ENCODE data around the gene EXOC6. TPM values are rescaled to one million over a fixed set of nuclear protein-coding genes. Genes with fewer than 3 reads are reported as not detected.

The EXOC6 gene
- total RNA-seq, 1 experiment from 2014 or later, result 17.0 TPM

DNA sequence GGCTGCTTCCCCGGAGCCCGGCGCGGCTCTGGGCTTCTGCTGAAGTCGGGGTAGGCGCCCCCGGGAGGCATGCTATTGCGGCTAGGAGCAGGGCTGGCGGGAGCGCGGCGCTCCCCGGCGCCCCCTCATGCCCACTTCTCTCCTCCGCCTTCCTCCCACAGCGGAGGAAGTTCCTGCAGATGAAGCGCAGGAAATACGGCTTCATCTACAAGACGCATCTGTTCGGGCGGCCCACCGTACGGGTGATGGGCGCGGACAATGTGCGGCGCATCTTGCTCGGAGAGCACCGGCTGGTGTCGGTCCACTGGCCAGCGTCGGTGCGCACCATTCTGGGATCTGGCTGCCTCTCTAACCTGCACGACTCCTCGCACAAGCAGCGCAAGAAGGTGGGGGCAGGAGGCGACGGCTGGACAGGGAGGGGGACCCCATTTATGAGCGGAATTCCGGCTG, 225.9 kb downstream of the EXOC6 start:
- no TSS peak for BruUV-seq (replicated peaks)
- intact Hi-C loops (cut with micrococcal nuclease; ENCODE audit: unreplicated experiment), result loop anchor here (10.0 kb wide), 1 partner anchor 189 kb away; no protein-coding TSS in a partner anchor
- no peak for DNase-seq (ENCODE audit: low read depth, low spot score)
- Histone ChIP-seq H3K27me3 (ENCODE audit: control insufficient read depth, insufficient read depth, low read length) (peaks cover 26% of the 10 kb centered on the region), H3K36me3 (ENCODE audit: control insufficient read depth, insufficient read depth, low read length) (no peaks in the 10 kb centered on the region), H3K27ac (ENCODE audit: low read length) (no peak overlapping the region), H3K4me1 (ENCODE audit: control insufficient read depth, insufficient read depth, low read length) (peaks cover 13% of the 10 kb centered on the region), H3K9me3 (ENCODE audit: control insufficient read depth, insufficient read depth, low read depth, low read length) (no peaks in the 10 kb centered on the region), H3K4me3 (ENCODE audit: low read depth in 2 of 2, low read length in 2 of 2) (peak overlapping the region; percentile 42 to 62)
- no peak; the same call in 1 of the 2 replicates for ATAC-seq
- ChIA-PET POLR2A (interaction anchor here (0.7 kb wide), 1 partner anchor 11 kb away, joined by 4 read pairs; no protein-coding TSS in a partner anchor), CTCF (interaction anchor here (0.6 kb wide), 1 partner anchor 276 kb away, joined by 3 read pairs; no protein-coding TSS in a partner anchor)
- in situ Hi-C loops (cut with HindIII; ENCODE audit: low pct_unique_long_range_greater_than_20kb, low sequenced_read_pairs), result no loop called here
- TF ChIP-seq, protein P1, sequence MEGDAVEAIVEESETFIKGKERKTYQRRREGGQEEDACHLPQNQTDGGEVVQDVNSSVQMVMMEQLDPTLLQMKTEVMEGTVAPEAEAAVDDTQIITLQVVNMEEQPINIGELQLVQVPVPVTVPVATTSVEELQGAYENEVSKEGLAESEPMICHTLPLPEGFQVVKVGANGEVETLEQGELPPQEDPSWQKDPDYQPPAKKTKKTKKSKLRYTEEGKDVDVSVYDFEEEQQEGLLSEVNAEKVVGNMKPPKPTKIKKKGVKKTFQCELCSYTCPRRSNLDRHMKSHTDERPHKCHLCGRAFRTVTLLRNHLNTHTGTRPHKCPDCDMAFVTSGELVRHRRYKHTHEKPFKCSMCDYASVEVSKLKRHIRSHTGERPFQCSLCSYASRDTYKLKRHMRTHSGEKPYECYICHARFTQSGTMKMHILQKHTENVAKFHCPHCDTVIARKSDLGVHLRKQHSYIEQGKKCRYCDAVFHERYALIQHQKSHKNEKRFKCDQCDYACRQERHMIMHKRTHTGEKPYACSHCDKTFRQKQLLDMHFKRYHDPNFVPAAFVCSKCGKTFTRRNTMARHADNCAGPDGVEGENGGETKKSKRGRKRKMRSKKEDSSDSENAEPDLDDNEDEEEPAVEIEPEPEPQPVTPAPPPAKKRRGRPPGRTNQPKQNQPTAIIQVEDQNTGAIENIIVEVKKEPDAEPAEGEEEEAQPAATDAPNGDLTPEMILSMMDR (IDR thresholded peaks at IDR 0.05), result peak; percentile 68
- no peak for TF ChIP-seq POLR2AphosphoS5 (IDR thresholded peaks at IDR 0.05; ENCODE audit: low read depth, low read length)

DNA sequence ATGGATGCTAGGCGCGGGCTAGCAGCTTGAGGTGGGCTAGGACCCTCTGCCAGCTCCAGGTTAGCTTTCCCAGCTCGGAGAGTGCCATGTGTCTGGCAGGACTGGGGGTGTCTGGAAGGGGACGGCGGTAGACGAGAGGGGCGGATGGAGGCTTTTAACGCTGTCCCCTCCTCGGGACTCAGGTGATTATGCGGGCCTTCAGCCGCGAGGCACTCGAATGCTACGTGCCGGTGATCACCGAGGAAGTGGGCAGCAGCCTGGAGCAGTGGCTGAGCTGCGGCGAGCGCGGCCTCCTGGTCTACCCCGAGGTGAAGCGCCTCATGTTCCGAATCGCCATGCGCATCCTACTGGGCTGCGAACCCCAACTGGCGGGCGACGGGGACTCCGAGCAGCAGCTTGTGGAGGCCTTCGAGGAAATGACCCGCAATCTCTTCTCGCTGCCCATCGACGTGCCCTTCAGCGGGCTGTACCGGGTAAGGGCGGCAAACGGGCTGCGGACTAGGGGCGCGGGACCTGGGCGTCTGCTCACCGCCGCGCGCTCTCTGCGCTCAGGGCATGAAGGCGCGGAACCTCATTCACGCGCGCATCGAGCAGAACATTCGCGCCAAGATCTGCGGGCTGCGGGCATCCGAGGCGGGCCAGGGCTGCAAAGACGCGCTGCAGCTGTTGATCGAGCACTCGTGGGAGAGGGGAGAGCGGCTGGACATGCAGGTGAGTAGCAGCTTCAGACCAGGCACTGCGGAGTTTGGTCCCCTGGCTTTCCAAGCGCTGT, 226.5 kb downstream of the EXOC6 start:
- peaks cover 26% of the 10 kb centered on the region for H3K27me3 ChIP-seq (ENCODE audit: control insufficient read depth, insufficient read depth, low read length)
- H3K36me3 ChIP-seq (ENCODE audit: control insufficient read depth, insufficient read depth, low read length), result no peaks in the 10 kb centered on the region
- peak overlapping the region in 1 of 2 experiments; percentile 42; a peak in 1 of 4 replicates for H3K4me3 ChIP-seq (ENCODE audit: low read depth in 2 of 2, low read length in 2 of 2)
- ChIA-PET CTCF (interaction anchor here (0.6 kb wide), 1 partner anchor 276 kb away, joined by 3 read pairs; no protein-coding TSS in a partner anchor), POLR2A (no interaction called here)
- no TSS peak for BruUV-seq (replicated peaks)
- ATAC-seq (no peak), DNase-seq (ENCODE audit: low read depth, low spot score) (no peak)
- H3K9me3 ChIP-seq (ENCODE audit: control insufficient read depth, insufficient read depth, low read depth, low read length), result no peaks in the 10 kb centered on the region
- no peak overlapping the region for H3K27ac ChIP-seq (ENCODE audit: low read length)
- intact Hi-C loops (cut with micrococcal nuclease; ENCODE audit: unreplicated experiment), result loop anchor here (10.0 kb wide), 1 partner anchor 190 kb away; no protein-coding TSS in a partner anchor
- TF ChIP-seq POLR2AphosphoS5 (IDR thresholded peaks at IDR 0.05; ENCODE audit: low read depth, low read length), result no peak
- TF ChIP-seq, protein P2, sequence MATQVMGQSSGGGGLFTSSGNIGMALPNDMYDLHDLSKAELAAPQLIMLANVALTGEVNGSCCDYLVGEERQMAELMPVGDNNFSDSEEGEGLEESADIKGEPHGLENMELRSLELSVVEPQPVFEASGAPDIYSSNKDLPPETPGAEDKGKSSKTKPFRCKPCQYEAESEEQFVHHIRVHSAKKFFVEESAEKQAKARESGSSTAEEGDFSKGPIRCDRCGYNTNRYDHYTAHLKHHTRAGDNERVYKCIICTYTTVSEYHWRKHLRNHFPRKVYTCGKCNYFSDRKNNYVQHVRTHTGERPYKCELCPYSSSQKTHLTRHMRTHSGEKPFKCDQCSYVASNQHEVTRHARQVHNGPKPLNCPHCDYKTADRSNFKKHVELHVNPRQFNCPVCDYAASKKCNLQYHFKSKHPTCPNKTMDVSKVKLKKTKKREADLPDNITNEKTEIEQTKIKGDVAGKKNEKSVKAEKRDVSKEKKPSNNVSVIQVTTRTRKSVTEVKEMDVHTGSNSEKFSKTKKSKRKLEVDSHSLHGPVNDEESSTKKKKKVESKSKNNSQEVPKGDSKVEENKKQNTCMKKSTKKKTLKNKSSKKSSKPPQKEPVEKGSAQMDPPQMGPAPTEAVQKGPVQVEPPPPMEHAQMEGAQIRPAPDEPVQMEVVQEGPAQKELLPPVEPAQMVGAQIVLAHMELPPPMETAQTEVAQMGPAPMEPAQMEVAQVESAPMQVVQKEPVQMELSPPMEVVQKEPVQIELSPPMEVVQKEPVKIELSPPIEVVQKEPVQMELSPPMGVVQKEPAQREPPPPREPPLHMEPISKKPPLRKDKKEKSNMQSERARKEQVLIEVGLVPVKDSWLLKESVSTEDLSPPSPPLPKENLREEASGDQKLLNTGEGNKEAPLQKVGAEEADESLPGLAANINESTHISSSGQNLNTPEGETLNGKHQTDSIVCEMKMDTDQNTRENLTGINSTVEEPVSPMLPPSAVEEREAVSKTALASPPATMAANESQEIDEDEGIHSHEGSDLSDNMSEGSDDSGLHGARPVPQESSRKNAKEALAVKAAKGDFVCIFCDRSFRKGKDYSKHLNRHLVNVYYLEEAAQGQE (IDR thresholded peaks at IDR 0.05; ENCODE audit: insufficient read depth in 1 of 2, low read depth in 2 of 2, low read length in 1 of 2), result no peak
- peaks cover 13% of the 10 kb centered on the region for H3K4me1 ChIP-seq (ENCODE audit: control insufficient read depth, insufficient read depth, low read length)
- in situ Hi-C loops (cut with HindIII; ENCODE audit: low pct_unique_long_range_greater_than_20kb, low sequenced_read_pairs), result no loop called here
